Measurements from ENCODE around the gene TMEM237. TPM values are rescaled to one million over a fixed set of nuclear protein-coding genes. Genes with fewer than 3 reads are reported as not detected.

TMEM237 gene
- total RNA-seq, 1 donor from 2014 or later, result 67.8 TPM

- Mint-ChIP-seq H3K27me3 (ENCODE audit: low read depth) (no peaks in the 10 kb centered on the region), H3K4me3 (no peak overlapping the region), H3K27ac (ENCODE audit: unreplicated experiment) (no peak overlapping the region), H3K9me3 (no peaks in the 10 kb centered on the region), H3K36me3 (ENCODE audit: low read depth) (no peaks in the 10 kb centered on the region), H3K4me1 (no peaks in the 10 kb centered on the region)
- DNase-seq (ENCODE audit: low read depth, low spot score), result no peak
- TF ChIP-seq CTCF (conservative IDR thresholded peaks at IDR 0.05), result no peak
Observed at GRCh38 chr2:201654616-201655384, 11.5 kb upstream of the TMEM237 start.

GRCh38 chr2:201653221-201653620, 9.9 kb upstream of the TMEM237 start:
- Mint-ChIP-seq H3K4me1 (no peaks in the 10 kb centered on the region), H3K4me3 (no peak overlapping the region), H3K9me3 (no peaks in the 10 kb centered on the region), H3K36me3 (ENCODE audit: low read depth) (no peaks in the 10 kb centered on the region), H3K27ac (ENCODE audit: unreplicated experiment) (no peak overlapping the region), H3K27me3 (ENCODE audit: low read depth) (no peaks in the 10 kb centered on the region)
- no peak for TF ChIP-seq CTCF (conservative IDR thresholded peaks at IDR 0.05)
- DNase-seq (ENCODE audit: low read depth, low spot score), result no peak

- Mint-ChIP-seq H3K4me1 (no peaks in the 10 kb centered on the region), H3K27me3 (ENCODE audit: low read depth) (no peaks in the 10 kb centered on the region), H3K4me3 (no peak overlapping the region), H3K27ac (ENCODE audit: unreplicated experiment) (no peak overlapping the region), H3K36me3 (ENCODE audit: low read depth) (no peaks in the 10 kb centered on the region), H3K9me3 (no peaks in the 10 kb centered on the region)
- DNase-seq (ENCODE audit: low read depth, low spot score), result no peak
- TF ChIP-seq CTCF (conservative IDR thresholded peaks at IDR 0.05), result no peak
Observed at GRCh38 chr2:201649442-201649841, 6.1 kb upstream of the TMEM237 start.

GRCh38 chr2:201647431-201647830, 4.1 kb upstream of the TMEM237 start:
- no peak for TF ChIP-seq CTCF (conservative IDR thresholded peaks at IDR 0.05)
- H3K36me3 Mint-ChIP-seq (ENCODE audit: low read depth), result no peaks in the 10 kb centered on the region
- no peak overlapping the region for H3K4me3 Mint-ChIP-seq
- H3K27ac Mint-ChIP-seq (ENCODE audit: unreplicated experiment), result no peak overlapping the region
- H3K4me1 Mint-ChIP-seq, result peaks cover 10% of the 10 kb centered on the region
- H3K27me3 Mint-ChIP-seq (ENCODE audit: low read depth), result no peaks in the 10 kb centered on the region
- DNase-seq (ENCODE audit: low read depth, low spot score), result no peak
- no peaks in the 10 kb centered on the region for H3K9me3 Mint-ChIP-seq

- peak overlapping the region; percentile 2 for H3K27ac Mint-ChIP-seq (ENCODE audit: unreplicated experiment)
Observed at GRCh38 chr2:201644001-201644400, 698 bp upstream of the TMEM237 start.

More at GRCh38 chr2:201644001-201644400, 698 bp upstream of the TMEM237 start:
- Mint-ChIP-seq H3K27me3 (ENCODE audit: low read depth) (no peaks in the 10 kb centered on the region), H3K4me1 (peaks cover 22% of the 10 kb centered on the region), H3K9me3 (no peaks in the 10 kb centered on the region), H3K4me3 (peak overlapping the region; percentile 87), H3K36me3 (ENCODE audit: low read depth) (no peaks in the 10 kb centered on the region)
- TF ChIP-seq CTCF (conservative IDR thresholded peaks at IDR 0.05), result no peak
- DNase-seq (ENCODE audit: low read depth, low spot score), result no peak
